ENCODE measurements around the gene JAKMIP1.

The JAKMIP1 gene

GRCh38 chr4:6180841-6181631, 19.3 kb downstream of the JAKMIP1 start:
- DNase-seq (ENCODE audit: low read depth in 3 of 3), result peak in 2 of 3 donors; percentile 20 to 46

GRCh38 chr4:6179362-6179761, 21.0 kb downstream of the JAKMIP1 start:
- DNase-seq (ENCODE audit: low read depth in 3 of 3), result no peak

- DNase-seq (ENCODE audit: low read depth in 3 of 3), result no peak
Measured at GRCh38 chr4:6178757-6179156, 21.6 kb downstream of the JAKMIP1 start.

GRCh38 chr4:6177587-6178197, 22.7 kb downstream of the JAKMIP1 start:
- no peak for DNase-seq (ENCODE audit: low read depth in 3 of 3)

DNA sequence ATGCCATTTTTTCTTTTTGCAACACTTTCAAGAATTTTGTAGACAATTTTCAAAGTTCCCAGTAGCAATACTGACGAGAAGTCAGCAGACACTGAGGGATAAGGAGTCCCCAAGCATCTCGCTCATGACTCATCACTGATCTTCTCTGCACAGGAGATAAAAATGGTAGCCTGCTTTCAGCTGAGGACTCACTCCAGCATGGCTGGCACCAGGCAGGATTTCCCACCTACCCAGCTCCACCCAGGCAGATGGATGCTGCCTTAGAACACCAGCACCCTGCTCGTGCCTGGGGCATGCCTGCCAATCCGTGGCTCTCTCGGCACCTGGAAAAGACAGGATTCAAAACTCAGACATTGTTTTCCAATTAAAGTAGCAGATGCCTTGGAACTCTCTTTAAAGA, 24.9 kb downstream of the JAKMIP1 start:
- no peak for DNase-seq (ENCODE audit: low read depth in 3 of 3)

- no peak for DNase-seq (ENCODE audit: low read depth in 3 of 3)
Measured at GRCh38 chr4:6172927-6173200, 27.5 kb downstream of the JAKMIP1 start.

- no peak for DNase-seq (ENCODE audit: low read depth in 3 of 3)
Measured at GRCh38 chr4:6172093-6172926, 28.0 kb downstream of the JAKMIP1 start.

GRCh38 chr4:6169239-6169638, 31.1 kb downstream of the JAKMIP1 start:
- no peak for DNase-seq (ENCODE audit: low read depth in 3 of 3)

- DNase-seq (ENCODE audit: low read depth in 3 of 3), result no peak
Measured at GRCh38 chr4:6165766-6166165, 34.6 kb downstream of the JAKMIP1 start.

DNA sequence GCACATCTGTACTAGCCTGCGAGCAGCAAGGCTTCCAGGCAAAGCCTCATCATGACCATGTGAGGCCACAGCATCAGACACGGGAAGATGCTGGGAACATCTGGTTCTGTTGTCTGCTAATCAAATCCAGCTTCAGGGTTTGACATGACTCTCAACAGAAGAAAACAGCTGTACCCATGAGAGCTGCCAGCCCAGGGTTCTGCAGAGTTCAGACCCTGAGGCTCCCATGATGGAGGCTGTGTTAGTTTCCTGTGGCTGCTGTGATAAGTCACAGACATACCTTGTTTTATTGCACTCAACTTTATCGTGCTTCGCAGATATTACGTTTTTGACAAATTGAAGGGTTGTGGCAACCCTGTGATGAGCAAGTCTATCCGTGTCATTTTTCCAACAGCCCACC, 37.5 kb downstream of the JAKMIP1 start:
- DNase-seq (ENCODE audit: low read depth in 3 of 3), result no peak

DNA sequence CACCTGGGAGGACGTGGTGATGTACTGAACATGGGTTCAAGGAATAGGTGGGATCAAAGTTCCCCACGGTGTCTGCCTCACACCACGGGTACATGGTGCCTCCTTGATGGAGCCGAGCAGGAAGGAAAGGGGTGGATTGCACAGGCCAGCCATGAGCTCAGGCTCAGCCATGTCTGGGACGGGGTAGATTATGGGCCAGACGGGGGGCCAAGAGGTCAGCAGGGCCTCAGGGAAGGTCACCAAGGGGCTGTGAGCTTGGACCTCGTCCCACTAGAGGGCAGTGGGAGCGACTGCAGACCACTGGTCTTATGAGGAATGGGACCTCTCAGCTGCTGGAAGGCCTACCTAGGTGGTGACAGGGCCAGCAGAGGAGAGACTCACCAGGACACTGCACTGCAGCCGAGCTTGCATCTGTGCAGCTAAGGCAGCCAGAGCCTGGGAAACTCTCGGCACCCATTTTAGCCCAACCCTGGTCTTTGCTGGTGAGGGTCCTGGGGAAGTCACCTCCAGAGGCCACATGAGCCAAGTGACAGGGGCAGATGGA, 38.4 kb downstream of the JAKMIP1 start:
- DNase-seq (ENCODE audit: low read depth in 3 of 3), result no peak

DNA sequence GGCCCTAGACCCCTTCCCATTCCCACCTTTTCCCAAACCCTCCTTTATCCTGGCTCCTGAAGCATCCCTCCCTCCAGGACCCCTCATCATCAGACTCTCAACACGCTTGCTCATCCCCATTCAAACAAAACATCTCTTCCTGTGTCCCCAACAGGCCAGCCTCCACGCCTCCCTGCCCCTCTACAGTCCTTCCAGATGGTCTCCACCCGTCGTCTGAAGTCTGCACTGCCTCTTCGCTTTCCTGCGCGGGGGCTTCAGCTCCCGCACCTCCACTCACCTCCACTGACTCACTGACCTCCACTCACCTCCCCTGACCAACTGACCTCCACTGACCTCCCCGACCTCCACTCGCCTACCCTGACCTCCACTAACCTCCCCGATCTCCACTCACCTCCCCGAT, 39.8 kb downstream of the JAKMIP1 start:
- no peak for DNase-seq (ENCODE audit: low read depth in 3 of 3)

GRCh38 chr4:6157926-6158325, 42.4 kb downstream of the JAKMIP1 start:
- no peak for DNase-seq (ENCODE audit: low read depth in 3 of 3)

- no peak for DNase-seq (ENCODE audit: low read depth in 3 of 3)
Measured at GRCh38 chr4:6155996-6156750, 44.2 kb downstream of the JAKMIP1 start.

- DNase-seq (ENCODE audit: low read depth in 3 of 3), result no peak
Measured at GRCh38 chr4:6154875-6155274, 45.5 kb downstream of the JAKMIP1 start.

DNA sequence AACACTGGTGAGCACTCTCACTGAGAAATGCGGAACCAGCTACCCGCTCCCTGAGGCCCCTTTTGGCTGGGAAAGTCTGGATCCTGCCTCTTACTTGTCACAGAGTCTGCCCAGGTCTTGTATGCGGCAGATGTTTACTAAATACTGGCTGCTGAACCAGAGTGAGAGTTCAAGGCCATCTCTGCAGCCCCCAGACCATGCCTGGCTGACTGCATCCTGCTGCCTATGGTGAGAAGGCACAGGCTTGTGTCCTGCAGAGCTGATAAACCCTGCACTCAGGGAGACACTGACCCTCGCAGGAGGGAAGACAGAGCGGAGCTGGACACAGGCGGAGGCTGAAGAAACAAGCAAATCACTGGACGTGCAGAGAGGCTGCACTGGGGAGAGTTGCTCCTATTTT, 46.5 kb downstream of the JAKMIP1 start:
- no peak for DNase-seq (ENCODE audit: low read depth in 3 of 3)

- no peak for DNase-seq (ENCODE audit: low read depth in 3 of 3)
Measured at GRCh38 chr4:6152869-6153705, 47.3 kb downstream of the JAKMIP1 start.

- no peak for DNase-seq (ENCODE audit: low read depth in 3 of 3)
Measured at GRCh38 chr4:6150046-6150735, 50.2 kb downstream of the JAKMIP1 start.

GRCh38 chr4:6148506-6149205, 51.7 kb downstream of the JAKMIP1 start:
- no peak for DNase-seq (ENCODE audit: low read depth in 3 of 3)

DNA sequence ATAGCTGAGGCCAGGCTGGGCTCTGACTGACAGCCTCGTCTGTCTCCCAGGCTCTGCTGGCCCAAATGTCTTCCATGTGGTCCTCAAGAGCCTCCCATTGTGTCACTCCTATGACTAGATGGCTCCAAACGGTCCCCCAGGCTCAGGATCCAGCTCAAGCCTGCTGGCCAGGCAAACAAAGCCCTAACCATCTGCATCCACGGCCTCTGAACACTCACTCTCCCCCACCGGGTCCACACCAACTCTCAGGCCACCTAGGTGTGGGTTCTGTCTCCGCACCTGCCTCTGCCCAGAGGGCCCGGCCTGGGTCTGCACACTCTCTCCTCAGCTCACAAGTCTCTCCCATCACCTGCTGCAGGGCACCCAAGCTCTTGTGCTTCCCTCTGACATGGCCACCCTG, 52.9 kb downstream of the JAKMIP1 start:
- DNase-seq (ENCODE audit: low read depth in 3 of 3), result no peak
